GM20431 (cell line): ENCODE measurements around the gene C12orf57.

Experiments
- in situ Hi-C: fragments of 300-500 bp; cut with MseI, MboI; formaldehyde crosslinking; loops from one replicate; pipeline ENCODE4 v1.15.0; 2020; ENCODE audit warnings: low sequenced_read_pairs; ENCODE audit not compliant: unreplicated experiment

Gene C12orf57

GRCh38 chr12:6916426-6917200 is 27.2 kb upstream of the C12orf57 start:
- in situ Hi-C loops = no loop called here

GRCh38 chr12:6917491-6918231 is 26.2 kb upstream of the C12orf57 start:
- in situ Hi-C loops = no loop called here

- in situ Hi-C loops = no loop called here
Measured at GRCh38 chr12:6919588-6919987, 24.2 kb upstream of the C12orf57 start.

GRCh38 chr12:6921539-6921938 is 22.3 kb upstream of the C12orf57 start:
- in situ Hi-C loops = no loop called here

- in situ Hi-C loops = no loop called here
Measured at GRCh38 chr12:6921996-6922946, 21.6 kb upstream of the C12orf57 start.

- in situ Hi-C loops = no loop called here
Measured at GRCh38 chr12:6923003-6923732, 20.7 kb upstream of the C12orf57 start.

- in situ Hi-C loops = no loop called here
Measured at GRCh38 chr12:6923851-6924250, 20.0 kb upstream of the C12orf57 start.

- in situ Hi-C loops = no loop called here
Measured at GRCh38 chr12:6925239-6925539, 18.6 kb upstream of the C12orf57 start.

- in situ Hi-C loops = no loop called here
Measured at GRCh38 chr12:6925540-6926279, 18.1 kb upstream of the C12orf57 start.

GRCh38 chr12:6927379-6928021 is 16.3 kb upstream of the C12orf57 start, which contains the start of gene ATN1:
Gene ATN1, plus strand, starts transcription at chr12:6927959. Its CDS starts 6,043 bp downstream, at chr12:6934002.
- in situ Hi-C loops = no loop called here

GRCh38 chr12:6928022-6928702 is 15.7 kb upstream of the C12orf57 start:
- in situ Hi-C loops = no loop called here

GRCh38 chr12:6928703-6929407 is 15.0 kb upstream of the C12orf57 start:
- in situ Hi-C loops = no loop called here

- in situ Hi-C loops = no loop called here
Measured at GRCh38 chr12:6929466-6930452, 14.1 kb upstream of the C12orf57 start.

- in situ Hi-C loops = no loop called here
Measured at GRCh38 chr12:6932766-6933165, 11.1 kb upstream of the C12orf57 start.

- in situ Hi-C loops = no loop called here
Measured at GRCh38 chr12:6934110-6934509, 9.7 kb upstream of the C12orf57 start.

- in situ Hi-C loops = no loop called here
Measured at GRCh38 chr12:6935371-6936193, 8.2 kb upstream of the C12orf57 start.
